ENCODE measurements around the gene CTDSPL2.
"Not testable (repeated sequence)": the region's sequence is repeated elsewhere in the genome, so short reads cannot be mapped to it uniquely, and the experiment has no call there.

CTDSPL2 gene

GRCh38 chr15:44426975-44427755 is at the start of gene CTDSPL2:
TSS of gene CTDSPL2 (plus strand) at chr15:44427629. CDS start at chr15:44459015, 31,386 bp downstream.
- DNase-seq, result peak; percentile 95 to 99

GRCh38 chr15:44381236-44381635 is 46.2 kb upstream of the CTDSPL2 start:
- DNase-seq, result no peak

- no peak for DNase-seq
Observed at GRCh38 chr15:44385344-44385942, 42.0 kb upstream of the CTDSPL2 start.

- DNase-seq, result no peak
Observed at GRCh38 chr15:44394062-44394461, 33.4 kb upstream of the CTDSPL2 start.

GRCh38 chr15:44394562-44394961 is 32.9 kb upstream of the CTDSPL2 start:
- DNase-seq, result no peak

GRCh38 chr15:44397869-44398268 is 29.6 kb upstream of the CTDSPL2 start:
- DNase-seq, result no peak

GRCh38 chr15:44414001-44414400 is 13.4 kb upstream of the CTDSPL2 start:
- no peak for DNase-seq

- no peak for DNase-seq
Observed at GRCh38 chr15:44427756-44428724, 611 bp downstream of the CTDSPL2 start.

- DNase-seq, result no peak
Observed at GRCh38 chr15:44435893-44436667, 8.7 kb downstream of the CTDSPL2 start.

GRCh38 chr15:44438402-44438801 is 11.0 kb downstream of the CTDSPL2 start:
- DNase-seq, result no peak

- DNase-seq, result no peak
Observed at GRCh38 chr15:44441095-44441501, 13.7 kb downstream of the CTDSPL2 start.

- DNase-seq, result no peak
Observed at GRCh38 chr15:44443515-44443914, 16.1 kb downstream of the CTDSPL2 start.

GRCh38 chr15:44447772-44448376 is 20.4 kb downstream of the CTDSPL2 start:
- no peak for DNase-seq

GRCh38 chr15:44450172-44450571 is 22.7 kb downstream of the CTDSPL2 start:
- no peak for DNase-seq

- not testable (repeated sequence) for DNase-seq
Observed at GRCh38 chr15:44453578-44454283, 26.3 kb downstream of the CTDSPL2 start.

- DNase-seq, result no peak
Observed at GRCh38 chr15:44458429-44458828, 31.0 kb downstream of the CTDSPL2 start.

GRCh38 chr15:44468709-44469385 is 41.4 kb downstream of the CTDSPL2 start:
- DNase-seq, result no peak

GRCh38 chr15:44471885-44472455 is 44.5 kb downstream of the CTDSPL2 start:
- no peak for DNase-seq

- DNase-seq, result no peak
Observed at GRCh38 chr15:44479343-44479742, 51.9 kb downstream of the CTDSPL2 start.

- no peak for DNase-seq
Observed at GRCh38 chr15:44482090-44482489, 54.7 kb downstream of the CTDSPL2 start.
